Stimulated activated naive CD8-positive, alpha-beta T cell treated with anti-CD3 and anti-CD28 coated beads, Interleukin-15, amount 100 ng/mL, for 72 hours (primary cell): ENCODE data around the gene TRIM26.

Experiments
- ATAC-seq: fragments of 150-1000 bp; cut with Tn5 transposase; 2 replicates; pipeline ENCODE4 v1.10.0; 2021; ENCODE audit warnings: mild to moderate bottlenecking, moderate library complexity
- DNase-seq, 2 donors: peaks; one replicate each; pipeline ENCODE4 v3.0.0; 2021 to 2022
- H3K27ac Mint-ChIP-seq, 2 donors: one replicate each; pipeline ENCODE4 v1.8.0; 2022; ENCODE audit warnings: mild to moderate bottlenecking in 2 of 2, mixed read lengths in 2 of 2, moderate library complexity in 2 of 2
- H3K27me3 Mint-ChIP-seq: one replicate; pipeline ENCODE4 v1.8.0; 2022; ENCODE audit warnings: mixed read lengths
- H3K4me1 Mint-ChIP-seq: one replicate; pipeline ENCODE4 v1.8.0; 2022; ENCODE audit warnings: mild to moderate bottlenecking, mixed read lengths
- H3K4me3 Mint-ChIP-seq, 2 donors: one replicate each; pipeline ENCODE4 v1.8.0; 2022; ENCODE audit warnings: mild to moderate bottlenecking in 2 of 2, mixed read lengths in 2 of 2, moderate library complexity in 1 of 2
- H3K9me3 Mint-ChIP-seq, 2 donors: one replicate each; pipeline ENCODE4 v1.8.0; 2022; ENCODE audit warnings: mixed read lengths in 2 of 2

Gene TRIM26

GRCh38 chr6:30136570-30137286 lies 76.5 kb downstream of the TRIM26 start:
- ATAC-seq: peak; percentile 76
- H3K27me3 Mint-ChIP-seq: peaks cover 75% of the 10 kb centered on the region
- H3K4me1 Mint-ChIP-seq: peaks cover 13% of the 10 kb centered on the region
- no peak for DNase-seq
- no peak overlapping the region for H3K4me3 Mint-ChIP-seq
- H3K27ac Mint-ChIP-seq: no peak overlapping the region
- no peaks in the 10 kb centered on the region for H3K9me3 Mint-ChIP-seq

GRCh38 chr6:30135757-30136156 lies 77.4 kb downstream of the TRIM26 start, which contains the start of gene TRIM40:
TSS of gene TRIM40 (plus strand) at chr6:30136140. CDS start at chr6:30137037, 897 bp downstream.
- no peak within 1 kb of the TSS for H3K4me3 Mint-ChIP-seq
- no peaks in the 10 kb centered on the region for H3K9me3 Mint-ChIP-seq
- no peak for DNase-seq
- H3K27me3 Mint-ChIP-seq: peaks cover 75% of the 10 kb centered on the region
- H3K27ac Mint-ChIP-seq: no peak within 1 kb of the TSS
- H3K4me1 Mint-ChIP-seq: peaks cover 17% of the 10 kb centered on the region
- ATAC-seq: no peak

DNA sequence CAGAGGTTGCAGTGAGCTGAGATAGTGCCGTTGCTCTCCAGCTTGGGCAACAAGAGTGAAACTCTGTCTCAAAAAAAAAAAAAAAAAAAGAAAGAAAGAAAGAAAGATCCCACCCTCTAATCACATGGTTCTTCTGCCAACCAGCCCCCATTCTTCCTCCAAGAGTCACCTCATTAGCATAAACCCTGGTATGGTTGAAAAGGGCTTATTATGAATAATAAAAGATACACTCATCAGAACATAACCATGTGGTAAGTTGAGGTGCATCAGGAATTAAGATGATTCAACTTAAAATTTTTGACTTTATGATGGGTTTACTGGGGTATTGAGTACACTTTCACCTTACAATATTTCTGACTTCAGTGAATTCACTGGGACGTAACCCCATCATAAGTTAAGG lies 78.1 kb downstream of the TRIM26 start:
- ATAC-seq: no peak
- Mint-ChIP-seq H3K9me3 (no peaks in the 10 kb centered on the region), H3K27ac (no peak overlapping the region), H3K4me3 (no peak overlapping the region), H3K4me1 (peaks cover 21% of the 10 kb centered on the region), H3K27me3 (peaks cover 75% of the 10 kb centered on the region)
- no peak for DNase-seq
